Measurements from ENCODE around the gene MPHOSPH10.
A peak's percentile ranks its signal among the peaks of the same experiment; 100 is the strongest.
"Not testable (repeated sequence)": the region's sequence is repeated elsewhere in the genome, so short reads cannot be mapped to it uniquely, and the experiment has no call there.

MPHOSPH10 gene

GRCh38 chr2:71178836-71179235 is 48.4 kb downstream of the MPHOSPH10 start:
- DNase-seq (ENCODE audit: low spot score): not testable (repeated sequence)

GRCh38 chr2:71181316-71181715 is 50.9 kb downstream of the MPHOSPH10 start:
- no peak for DNase-seq (ENCODE audit: low spot score)

- not testable (repeated sequence) for DNase-seq (ENCODE audit: low spot score)
These were observed 53.1 kb downstream of the MPHOSPH10 start for GRCh38 chr2:71183306-71184115.

GRCh38 chr2:71186973-71187372 is 56.5 kb downstream of the MPHOSPH10 start:
- DNase-seq (ENCODE audit: low spot score): no peak

GRCh38 chr2:71187589-71187988 is 57.2 kb downstream of the MPHOSPH10 start:
- DNase-seq (ENCODE audit: low spot score): no peak

- DNase-seq (ENCODE audit: low spot score): peak; percentile 55
These were observed 60.5 kb downstream of the MPHOSPH10 start for GRCh38 chr2:71190656-71191569.

GRCh38 chr2:71191570-71191943 is 61.1 kb downstream of the MPHOSPH10 start:
- DNase-seq (ENCODE audit: low spot score): no peak
